Coronary artery (tissue), 2 donors: Measurements from ENCODE around the gene C19orf67.
"Not testable (repeated sequence)": the region's sequence is repeated elsewhere in the genome, so short reads cannot be mapped to it uniquely, and the experiment has no call there.

Source experiments
- DNase-seq: peaks from one replicate; pipeline ENCODE4 v3.0.0-alpha.2; 2017; ENCODE audit warnings: low spot score
- H3K27ac ChIP-seq, 2 donors: fragments of 200-600 bp; sonication (generic); one replicate each; pipeline ENCODE4 v1.5.1; 2016 to 2019
- H3K4me3 ChIP-seq: fragments of 200-600 bp; sonication (generic); 2 replicates; pipeline ENCODE4 v1.5.1; 2016; ENCODE audit warnings: mild to moderate bottlenecking, moderate library complexity
- TF ChIP-seq, protein P1 (sequence below): fragments of 200-600 bp; sonication (generic); IDR thresholded peaks from one replicate; pipeline ENCODE4 v1.5.1; 2019; ENCODE audit warnings: antibody characterized with exemption

C19orf67 gene

GRCh38 chr19:14051980-14052379, 33.6 kb downstream of the C19orf67 start:
- Histone ChIP-seq H3K4me3 (no peak overlapping the region), H3K27ac (no peak overlapping the region)
- no peak for DNase-seq
- TF ChIP-seq, protein P1, sequence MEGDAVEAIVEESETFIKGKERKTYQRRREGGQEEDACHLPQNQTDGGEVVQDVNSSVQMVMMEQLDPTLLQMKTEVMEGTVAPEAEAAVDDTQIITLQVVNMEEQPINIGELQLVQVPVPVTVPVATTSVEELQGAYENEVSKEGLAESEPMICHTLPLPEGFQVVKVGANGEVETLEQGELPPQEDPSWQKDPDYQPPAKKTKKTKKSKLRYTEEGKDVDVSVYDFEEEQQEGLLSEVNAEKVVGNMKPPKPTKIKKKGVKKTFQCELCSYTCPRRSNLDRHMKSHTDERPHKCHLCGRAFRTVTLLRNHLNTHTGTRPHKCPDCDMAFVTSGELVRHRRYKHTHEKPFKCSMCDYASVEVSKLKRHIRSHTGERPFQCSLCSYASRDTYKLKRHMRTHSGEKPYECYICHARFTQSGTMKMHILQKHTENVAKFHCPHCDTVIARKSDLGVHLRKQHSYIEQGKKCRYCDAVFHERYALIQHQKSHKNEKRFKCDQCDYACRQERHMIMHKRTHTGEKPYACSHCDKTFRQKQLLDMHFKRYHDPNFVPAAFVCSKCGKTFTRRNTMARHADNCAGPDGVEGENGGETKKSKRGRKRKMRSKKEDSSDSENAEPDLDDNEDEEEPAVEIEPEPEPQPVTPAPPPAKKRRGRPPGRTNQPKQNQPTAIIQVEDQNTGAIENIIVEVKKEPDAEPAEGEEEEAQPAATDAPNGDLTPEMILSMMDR = no peak

GRCh38 chr19:14050961-14051360, 34.6 kb downstream of the C19orf67 start:
- not testable (repeated sequence) for DNase-seq, H3K4me3 ChIP-seq, H3K27ac ChIP-seq

DNA sequence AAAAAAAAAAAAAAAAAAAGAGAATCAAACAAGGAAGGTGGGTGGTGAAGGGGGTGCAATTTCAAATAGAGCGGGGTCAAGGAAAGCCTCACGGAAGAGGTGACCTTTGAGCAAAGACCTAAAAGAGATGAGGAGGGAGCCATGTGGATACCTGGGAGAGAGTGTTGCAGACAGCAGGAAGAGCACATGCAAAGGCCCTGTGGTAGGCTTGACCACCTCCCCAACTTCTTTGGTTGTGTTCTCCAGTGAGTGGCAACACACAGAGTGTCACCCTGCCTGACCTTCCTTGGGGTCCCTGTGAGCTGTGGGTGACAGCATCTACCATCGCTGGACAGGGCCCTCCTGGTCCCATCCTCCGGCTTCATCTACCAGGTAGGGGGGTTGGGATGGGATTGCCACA, 35.1 kb downstream of the C19orf67 start:
- no peak overlapping the region for H3K27ac ChIP-seq
- DNase-seq = no peak
- no peak overlapping the region for H3K4me3 ChIP-seq

DNA sequence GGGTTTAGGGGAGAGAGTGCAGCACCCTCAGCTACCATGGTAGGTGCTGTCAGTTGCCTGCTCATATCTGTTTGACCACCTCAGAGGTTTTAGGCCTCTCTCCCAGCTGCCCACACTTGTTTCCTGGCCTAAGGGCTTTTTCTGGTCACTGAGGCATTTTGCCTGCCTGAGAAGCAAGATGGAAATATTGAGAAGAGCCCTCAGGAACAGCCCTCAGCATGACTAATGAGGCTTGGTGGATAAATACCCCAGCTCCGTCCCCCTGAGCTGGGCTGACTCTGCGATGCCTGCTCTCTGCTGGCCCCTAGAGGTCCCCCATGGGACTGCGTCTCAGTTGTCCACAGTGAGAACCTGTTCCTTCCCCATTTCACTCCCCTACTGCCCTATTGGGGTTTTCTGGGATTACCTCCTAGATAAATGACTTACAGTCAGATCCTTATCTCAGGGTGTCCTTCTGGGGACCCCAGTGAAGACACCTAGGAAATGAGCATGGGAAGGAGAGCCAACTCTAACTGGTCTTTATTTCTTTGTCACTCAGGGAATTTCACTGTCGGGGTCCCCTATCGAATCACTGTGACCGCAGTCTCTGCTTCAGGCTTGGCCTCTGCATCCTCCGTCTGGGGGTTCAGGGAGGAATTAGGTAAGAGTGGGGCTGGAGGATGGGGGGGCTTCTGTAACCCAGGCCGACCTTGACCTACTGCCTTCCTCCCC, 37.0 kb downstream of the C19orf67 start:
- Histone ChIP-seq H3K4me3 (no peak overlapping the region), H3K27ac (no peak overlapping the region)
- DNase-seq = no peak
- TF ChIP-seq, protein P1 = peak; percentile 45

More for the DNA sequence above, 35.1 kb downstream of the C19orf67 start:
- TF ChIP-seq, protein P1 = no peak

GRCh38 chr19:14047866-14048265, 37.7 kb downstream of the C19orf67 start:
- H3K27ac ChIP-seq, H3K4me3 ChIP-seq, DNase-seq: not testable (repeated sequence)

GRCh38 chr19:14042659-14043608, 42.6 kb downstream of the C19orf67 start:
- TF ChIP-seq, protein P1 = peak; percentile 21
- not testable (repeated sequence) for H3K4me3 ChIP-seq, DNase-seq

GRCh38 chr19:14039181-14039580, 46.4 kb downstream of the C19orf67 start:
- Histone ChIP-seq H3K4me3 (no peak overlapping the region), H3K27ac (no peak overlapping the region)
- no peak for DNase-seq
- TF ChIP-seq, protein P1 = no peak

More at GRCh38 chr19:14042659-14043608, 42.6 kb downstream of the C19orf67 start:
- peak overlapping the region in 1 of 2 donors; percentile 41 for H3K27ac ChIP-seq
